Keratinocyte (primary cell): ENCODE measurements around the gene MDK. TPM values are rescaled to one million over a fixed set of nuclear protein-coding genes. Genes with fewer than 3 reads are reported as not detected.
A peak's percentile ranks its signal among the peaks of the same experiment; 100 is the strongest.

Experiments
- DNase-seq: peaks from one replicate; pipeline ENCODE4 v3.0.0-alpha.2; 2011; ENCODE audit warnings: low read depth, missing footprints, low spot score
- FAIRE-seq: peaks from 2 replicates; lab custom pipeline; 2011; peaks lifted over from hg19 to GRCh38; lab: Jason Lieb, UNC
- H2AFZ ChIP-seq: 2 replicates; pipeline ENCODE4 v1.6.0; 2012; ENCODE audit warnings: low read length, control low read depth, inconsistent platforms; ENCODE audit not compliant: control insufficient read depth
- H3K27ac ChIP-seq: 2 replicates; pipeline ENCODE4 v1.5.1; 2011; ENCODE audit warnings: low read length; ENCODE audit not compliant: control insufficient read depth, insufficient read depth
- H3K27me3 ChIP-seq: 3 replicates; pipeline ENCODE4 v1.6.0; 2011; ENCODE audit warnings: low read length; ENCODE audit not compliant: control insufficient read depth, insufficient read depth; ENCODE audit errors: extremely low read depth
- H3K36me3 ChIP-seq, 2 experiments: 2 replicates in 1 of 2; 3 replicates in 1 of 2; pipeline ENCODE4 v1.5.1; 2011; ENCODE audit warnings: low read length in 2 of 2, mild to moderate bottlenecking in 1 of 2; ENCODE audit not compliant: control insufficient read depth in 2 of 2, insufficient read depth in 2 of 2; ENCODE audit errors: extremely low read depth in 1 of 2
- H3K4me1 ChIP-seq: 3 replicates; pipeline ENCODE4 v1.5.1; 2011; ENCODE audit warnings: low read length; ENCODE audit not compliant: control insufficient read depth, insufficient read depth; ENCODE audit errors: extremely low read depth
- H3K4me2 ChIP-seq: 3 replicates; pipeline ENCODE4 v1.6.0; 2011; ENCODE audit warnings: low read depth, low read length; ENCODE audit not compliant: control insufficient read depth, insufficient read depth; ENCODE audit errors: extremely low read depth
- H3K4me3 ChIP-seq, 3 experiments: fragments of 200-600 bp in 1 of 3; sonication (generic) in 1 of 3; 2 replicates in 2 of 3; 3 replicates in 1 of 3; pipeline ENCODE4 v1.5.1; 2011 to 2016; ENCODE audit warnings: low read length in 3 of 3, mild to moderate bottlenecking in 3 of 3, control low read depth in 2 of 3, inconsistent platforms in 1 of 3, low read depth in 1 of 3, mixed read lengths in 1 of 3, mixed run types in 1 of 3, moderate library complexity in 1 of 3; ENCODE audit not compliant: control insufficient read depth in 2 of 3, insufficient read depth in 2 of 3; ENCODE audit errors: extremely low read depth in 1 of 3
- H3K79me2 ChIP-seq: 2 replicates; pipeline ENCODE4 v1.6.0; 2012; ENCODE audit warnings: low read length; ENCODE audit not compliant: control insufficient read depth, insufficient read depth
- H3K9ac ChIP-seq: 3 replicates; pipeline ENCODE4 v1.6.0; 2011; ENCODE audit warnings: low read length; ENCODE audit not compliant: control insufficient read depth, insufficient read depth; ENCODE audit errors: extremely low read depth
- H3K9me1 ChIP-seq: 3 replicates; pipeline ENCODE4 v1.6.0; 2011; ENCODE audit warnings: low read length; ENCODE audit not compliant: control insufficient read depth, insufficient read depth; ENCODE audit errors: extremely low read depth
- H3K9me3 ChIP-seq: 2 replicates; pipeline ENCODE4 v1.5.1; 2012; ENCODE audit warnings: low read depth, low read length; ENCODE audit not compliant: control insufficient read depth
- H4K20me1 ChIP-seq: 3 replicates; pipeline ENCODE4 v1.6.0; 2011; ENCODE audit warnings: low read length; ENCODE audit not compliant: control insufficient read depth, insufficient read depth; ENCODE audit errors: extremely low read depth
- EZH2 ChIP-seq: IDR thresholded peaks from one replicate; pipeline ENCODE4 v1.6.1; 2012; ENCODE audit warnings: inconsistent platforms, mild to moderate bottlenecking, low read length, moderate library complexity
- dilution Hi-C: fragments of 300-500 bp; cut with MboI; formaldehyde crosslinking; loops from one replicate; pipeline ENCODE4 v1.7.0; 2020; ENCODE audit warnings: low sequenced_read_pairs; ENCODE audit not compliant: extremely low pct_ligation_motif_present
- polyA plus RNA-seq, 5 experiments: library from polyadenylated mRNA; depleted of rRNA in 3 of 5; stranded (reverse) in 3 of 5; stranded (forward) in 1 of 5; unstranded in 1 of 5; fragments of >200 nt; gene quantifications; 1 replicate in 1 of 5; 2 replicates in 3 of 5; 3 replicates in 1 of 5; pipeline versions ENCODE4 v1.2.1 to v1.2.3, GENCODE V29; 2011 to 2012; ENCODE audit warnings: missing spikeins in 2 of 5, low read depth in 1 of 5, low replicate concordance in 1 of 5
- TF ChIP-seq, protein P1 (sequence below), 3 experiments: IDR thresholded peaks in 1 of 3; conservative IDR thresholded peaks in 1 of 3; optimal IDR thresholded peaks in 1 of 3; 2 replicates in 2 of 3; 3 replicates in 1 of 3; pipeline versions ENCODE3 to v1.5.1; 2011; ENCODE audit warnings: low read length in 3 of 3, mild to moderate bottlenecking in 3 of 3, moderate library complexity in 2 of 3, control low read depth in 1 of 3, inconsistent platforms in 1 of 3; ENCODE audit not compliant: insufficient read depth in 2 of 3; ENCODE audit errors: extremely low read depth in 1 of 3

MDK gene
- polyA plus RNA-seq, 1 donor (not counting 4 experiments of a cell fraction or from before 2014, with no cell fraction given) = 5.4 TPM

DNA sequence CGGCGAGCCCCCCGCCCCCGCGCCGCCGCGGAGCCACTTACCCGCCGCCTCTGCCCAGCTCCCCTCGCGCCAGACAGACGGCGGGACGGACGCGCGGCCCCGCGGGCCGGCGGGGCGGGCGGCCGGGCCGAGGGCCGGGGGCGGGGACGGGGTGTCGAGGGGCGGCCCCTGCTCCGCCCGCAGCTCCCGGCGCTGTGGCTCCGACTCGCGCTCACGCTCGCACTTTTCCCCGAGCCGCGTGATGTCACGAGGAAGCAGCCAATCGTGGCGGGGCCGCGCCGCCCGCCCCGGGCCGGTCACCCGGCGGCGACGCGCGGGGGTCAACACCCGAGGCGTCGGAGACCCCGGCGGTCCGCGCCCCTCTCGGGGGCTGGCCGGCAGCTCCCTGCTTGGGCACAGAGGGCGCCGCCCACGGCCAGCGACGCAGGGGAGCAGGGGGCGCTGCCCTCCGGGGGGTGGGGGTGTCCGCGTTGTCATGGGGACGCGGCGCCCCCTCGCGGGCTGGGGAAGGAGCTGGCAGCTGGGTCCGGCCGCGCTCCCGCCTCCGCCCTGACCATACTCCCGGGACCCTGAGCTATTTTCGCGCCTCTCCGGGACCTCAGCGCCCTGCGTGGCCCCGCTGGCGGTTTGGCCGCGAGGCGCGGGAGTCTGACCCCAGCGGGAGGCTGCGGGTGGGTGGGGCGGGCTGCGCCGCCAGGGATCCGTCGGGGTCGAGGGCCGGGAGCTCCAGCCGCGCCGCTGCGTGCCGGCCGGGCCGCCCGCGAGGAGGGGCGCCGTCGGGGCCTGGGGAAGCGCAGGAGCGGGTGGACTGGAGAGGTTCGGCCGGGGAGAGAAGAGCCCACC is 10.3 kb downstream of the MDK start, which contains the start of gene CHRM4:
CHRM4 (minus strand) TSS at position 199 of the 843 bp plus-strand sequence. CDS start 5,219 bp downstream, outside the sequence.
- Histone ChIP-seq H3K4me2 (peak within 1 kb of the TSS; percentile 75), H2AFZ (no peak within 1 kb of the TSS), H3K27me3 (peaks cover 65% of the 10 kb centered on the region), H3K79me2 (no peaks in the 10 kb centered on the region), H3K9ac (no peak within 1 kb of the TSS), H3K27ac (no peak within 1 kb of the TSS), H3K4me3 (peak within 1 kb of the TSS; percentile 24 to 34 (median 29)), H3K4me1 (peaks cover 15% of the 10 kb centered on the region), H4K20me1 (peaks cover 8% of the 10 kb centered on the region), H3K36me3 (peaks cover 3 to 7% of the 10 kb centered on the region in 2 experiments), H3K9me3 (no peaks in the 10 kb centered on the region), H3K9me1 (no peaks in the 10 kb centered on the region)
- FAIRE-seq (no peak), DNase-seq (no peak)
- dilution Hi-C loops = no loop called here
- no peak for TF ChIP-seq EZH2
- TF ChIP-seq, protein P1, sequence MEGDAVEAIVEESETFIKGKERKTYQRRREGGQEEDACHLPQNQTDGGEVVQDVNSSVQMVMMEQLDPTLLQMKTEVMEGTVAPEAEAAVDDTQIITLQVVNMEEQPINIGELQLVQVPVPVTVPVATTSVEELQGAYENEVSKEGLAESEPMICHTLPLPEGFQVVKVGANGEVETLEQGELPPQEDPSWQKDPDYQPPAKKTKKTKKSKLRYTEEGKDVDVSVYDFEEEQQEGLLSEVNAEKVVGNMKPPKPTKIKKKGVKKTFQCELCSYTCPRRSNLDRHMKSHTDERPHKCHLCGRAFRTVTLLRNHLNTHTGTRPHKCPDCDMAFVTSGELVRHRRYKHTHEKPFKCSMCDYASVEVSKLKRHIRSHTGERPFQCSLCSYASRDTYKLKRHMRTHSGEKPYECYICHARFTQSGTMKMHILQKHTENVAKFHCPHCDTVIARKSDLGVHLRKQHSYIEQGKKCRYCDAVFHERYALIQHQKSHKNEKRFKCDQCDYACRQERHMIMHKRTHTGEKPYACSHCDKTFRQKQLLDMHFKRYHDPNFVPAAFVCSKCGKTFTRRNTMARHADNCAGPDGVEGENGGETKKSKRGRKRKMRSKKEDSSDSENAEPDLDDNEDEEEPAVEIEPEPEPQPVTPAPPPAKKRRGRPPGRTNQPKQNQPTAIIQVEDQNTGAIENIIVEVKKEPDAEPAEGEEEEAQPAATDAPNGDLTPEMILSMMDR (optimal IDR thresholded peaks at IDR 0.05 in 1 of 3, IDR thresholded peaks at IDR 0.05 in 1 of 3, conservative IDR thresholded peaks at IDR 0.05 in 1 of 3; ENCODE audit: extremely low read depth in 1 of 3, insufficient read depth in 2 of 3, low read length in 3 of 3) = peak in 1 of 3 experiments; percentile 61

DNA sequence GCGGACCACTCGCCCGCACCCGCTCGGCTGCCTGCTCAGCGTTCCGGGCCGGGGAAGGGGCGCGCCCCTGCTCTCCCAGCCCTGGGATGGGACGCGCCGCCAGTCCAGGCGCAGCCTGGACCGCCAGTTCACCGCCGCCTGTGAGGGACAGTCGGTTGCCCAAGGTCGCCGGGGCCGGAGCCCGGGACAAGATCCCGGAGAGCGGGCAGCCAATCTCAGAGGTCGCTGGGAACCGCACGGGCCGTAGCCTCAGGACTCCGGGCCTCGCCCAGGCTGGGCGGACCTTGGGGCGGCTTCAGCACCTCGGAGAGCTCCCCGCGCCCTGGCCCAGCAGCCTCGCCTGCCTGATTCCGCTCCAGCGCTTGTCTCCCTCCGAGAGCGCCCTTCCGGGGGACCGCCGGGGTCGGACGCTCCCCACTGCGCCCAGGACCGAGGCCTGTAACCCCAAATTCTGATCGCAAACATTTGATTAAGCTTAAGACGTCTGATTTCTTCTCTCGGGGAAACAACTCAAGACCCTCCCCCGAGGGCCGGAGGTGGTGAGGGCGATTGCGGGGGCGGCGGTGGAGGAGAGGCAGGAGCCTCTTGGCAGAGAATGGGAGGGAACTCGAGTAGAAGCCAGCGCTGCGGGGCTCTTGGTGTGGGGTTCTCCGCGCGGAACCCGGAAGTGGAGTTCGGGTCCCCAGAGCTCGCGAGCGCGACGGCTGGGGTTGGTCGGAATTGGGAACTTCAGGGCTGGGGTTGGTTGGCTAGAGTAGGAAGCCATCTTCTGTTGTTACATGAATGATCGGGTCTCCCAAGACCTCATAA is 11.2 kb downstream of the MDK start:
- Histone ChIP-seq H3K36me3 (peaks cover 7 to 11% of the 10 kb centered on the region in 2 experiments), H2AFZ (no peak overlapping the region), H3K79me2 (no peaks in the 10 kb centered on the region), H3K27me3 (peaks cover 58% of the 10 kb centered on the region), H4K20me1 (peaks cover 8% of the 10 kb centered on the region), H3K9me3 (no peaks in the 10 kb centered on the region), H3K9me1 (no peaks in the 10 kb centered on the region), H3K9ac (no peak overlapping the region), H3K4me3 (peak overlapping the region; percentile 24 to 34 (median 25)), H3K27ac (no peak overlapping the region), H3K4me2 (peak overlapping the region; percentile 75), H3K4me1 (peaks cover 13% of the 10 kb centered on the region)
- peak; percentile 82 for TF ChIP-seq EZH2
- TF ChIP-seq, protein P1 (optimal IDR thresholded peaks at IDR 0.05 in 1 of 3, IDR thresholded peaks at IDR 0.05 in 1 of 3, conservative IDR thresholded peaks at IDR 0.05 in 1 of 3; ENCODE audit: extremely low read depth in 1 of 3, insufficient read depth in 2 of 3, low read length in 3 of 3) = no peak
- no peak for FAIRE-seq
- DNase-seq = peak; percentile 21
- dilution Hi-C loops = no loop called here
